ENCODE data around the gene HMCES. TPM values are rescaled to one million over a fixed set of nuclear protein-coding genes. Genes with fewer than 3 reads are reported as not detected.

Gene HMCES
- total and polyA plus RNA-seq, 2 of the 13 experiments (the other 11 are each of a cell fraction or from before 2014, with no cell fraction given), result 16.1 to 37.5 TPM

- TF ChIP-seq ZNF597 (CRISPR knock-in tag; IDR thresholded peaks at IDR 0.05) (no peak), DPF2 (CRISPR knock-in tag; IDR thresholded peaks at IDR 0.05; ENCODE audit: borderline replicate concordance, low read depth) (no peak), DNMT3B (CRISPR knock-in tag; conservative IDR thresholded peaks at IDR 0.05) (no peak), NR3C1 (CRISPR knock-in tag; IDR thresholded peaks at IDR 0.05) (no peak), ZNF563 (CRISPR knock-in tag; IDR thresholded peaks at IDR 0.05) (no peak), PCBP1 (IDR thresholded peaks at IDR 0.05; ENCODE audit: borderline replicate concordance, low read depth, low read length) (no peak), POLR2AphosphoS2 (IDR thresholded peaks at IDR 0.05; ENCODE audit: low read depth, low read length) (no peak), E2F5 (CRISPR knock-in tag; conservative IDR thresholded peaks at IDR 0.05) (no peak), PCBP2 (optimal IDR thresholded peaks at IDR 0.05; ENCODE audit: low read depth, low read length, poor library complexity, severe bottlenecking) (no peak), ZNF33B (CRISPR knock-in tag; IDR thresholded peaks at IDR 0.05) (no peak), ZNF639 (CRISPR knock-in tag; conservative IDR thresholded peaks at IDR 0.05) (no peak), ZNF556 (CRISPR knock-in tag; IDR thresholded peaks at IDR 0.05; ENCODE audit: borderline replicate concordance) (no peak), ELF3 (CRISPR knock-in tag; IDR thresholded peaks at IDR 0.05) (no peak), HDAC6 (IDR thresholded peaks at IDR 0.05; ENCODE audit: low read depth, low read length) (no peak), HMGXB4 (CRISPR knock-in tag; IDR thresholded peaks at IDR 0.05; ENCODE audit: borderline replicate concordance in 1 of 2, low read depth in 1 of 2) (peak in 1 of 2 experiments; percentile 43; a peak in 1 of 4 replicates), CERS6 (CRISPR knock-in tag; IDR thresholded peaks at IDR 0.05) (no peak), ZFP90 (CRISPR knock-in tag; IDR thresholded peaks at IDR 0.05; ENCODE audit: borderline replicate concordance) (no peak), ZNF772 (CRISPR knock-in tag; IDR thresholded peaks at IDR 0.05) (no peak), ZIK1 (CRISPR knock-in tag; IDR thresholded peaks at IDR 0.05; ENCODE audit: borderline replicate concordance, low read depth) (no peak), ZNF275 (CRISPR knock-in tag; IDR thresholded peaks at IDR 0.05; ENCODE audit: borderline replicate concordance) (no peak), ZNF530 (CRISPR knock-in tag; IDR thresholded peaks at IDR 0.05; ENCODE audit: low read depth) (no peak), SOX6 (IDR thresholded peaks at IDR 0.05) (no peak), SOX6 (CRISPR knock-in tag; IDR thresholded peaks at IDR 0.05) (0 out of 2 replicates have a peak, but pooled peaks have one; percentile 16)
Observed at GRCh38 chr3:129323651-129324294, 45.1 kb downstream of the HMCES start (continued).
